H54 (cell line): Measurements from ENCODE around the gene YPEL4.

Experiments used
- DNase-seq: peaks from one replicate; pipeline ENCODE4 v3.0.0; 2011; ENCODE audit warnings: low spot score, mixed read lengths; ENCODE audit not compliant: insufficient read length
- FAIRE-seq: peaks from 3 replicates; lab custom pipeline; 2011; peaks lifted over from hg19 to GRCh38; lab: Jason Lieb, UNC
- POLR2A ChIP-seq: IDR thresholded peaks from 2 replicates; pipeline ENCODE4 v1.6.1; 2011; ENCODE audit warnings: low read depth, mild to moderate bottlenecking, low read length

The YPEL4 gene

DNA sequence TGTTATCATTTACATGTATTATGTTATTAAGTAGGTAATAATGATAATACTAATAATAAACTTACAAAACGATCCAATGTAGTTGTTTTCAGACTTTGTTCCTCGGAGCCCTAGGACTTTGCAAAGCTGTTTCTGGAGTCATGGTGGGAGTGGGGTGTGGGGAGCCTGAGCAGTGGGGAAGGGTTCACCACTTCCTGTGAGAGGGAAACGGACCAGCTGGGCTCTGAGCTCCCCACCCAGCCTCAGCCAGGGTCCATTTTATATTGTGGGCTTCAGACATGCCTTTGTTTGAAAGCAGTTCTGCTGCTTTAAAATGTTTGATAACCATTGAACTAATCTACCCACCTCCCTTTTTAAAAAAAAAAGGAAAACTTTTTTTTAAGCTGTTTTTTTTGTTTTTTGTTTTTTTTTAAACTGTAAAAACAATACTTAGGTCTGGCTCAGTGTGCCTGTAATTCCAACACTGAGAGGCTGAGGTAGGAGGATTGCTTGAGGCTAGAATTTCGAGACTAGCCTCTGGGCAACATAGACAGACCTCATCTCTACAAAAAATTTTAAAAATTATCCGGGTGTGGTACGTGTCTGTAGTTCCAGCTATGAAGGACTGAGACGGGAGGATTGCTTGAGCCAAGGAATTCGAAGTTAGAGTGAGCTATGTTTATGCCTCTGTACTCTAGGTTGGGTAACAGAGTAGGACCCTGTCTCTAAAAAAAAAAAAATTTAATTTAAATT is 45.2 kb downstream of the YPEL4 start:
- TF ChIP-seq POLR2A = no peak
- DNase-seq (no peak), FAIRE-seq (no peak)

GRCh38 chr11:57601297-57601696 is 48.4 kb downstream of the YPEL4 start:
- FAIRE-seq (no peak), DNase-seq (no peak)
- no peak for TF ChIP-seq POLR2A

DNA sequence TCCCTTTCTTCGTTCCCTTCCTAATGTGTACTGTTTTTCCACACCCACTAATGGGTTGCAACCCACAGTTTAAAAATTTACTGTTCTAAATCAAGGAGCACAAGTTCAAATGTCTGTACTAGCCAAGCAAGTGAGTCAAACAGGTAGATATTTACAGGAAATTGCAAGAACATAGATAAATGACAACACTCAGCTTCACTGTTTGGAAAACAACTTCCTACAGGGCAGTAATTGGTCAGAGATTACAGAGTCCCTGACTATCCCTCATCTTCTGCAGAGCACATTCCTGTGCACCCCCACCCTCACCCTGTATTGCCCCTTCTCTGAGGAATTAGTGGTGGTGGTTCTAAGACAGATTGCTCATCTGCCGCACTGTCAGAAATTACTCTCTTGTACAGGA is 50.3 kb downstream of the YPEL4 start:
- no peak for TF ChIP-seq POLR2A
- FAIRE-seq (no peak), DNase-seq (no peak)

DNA sequence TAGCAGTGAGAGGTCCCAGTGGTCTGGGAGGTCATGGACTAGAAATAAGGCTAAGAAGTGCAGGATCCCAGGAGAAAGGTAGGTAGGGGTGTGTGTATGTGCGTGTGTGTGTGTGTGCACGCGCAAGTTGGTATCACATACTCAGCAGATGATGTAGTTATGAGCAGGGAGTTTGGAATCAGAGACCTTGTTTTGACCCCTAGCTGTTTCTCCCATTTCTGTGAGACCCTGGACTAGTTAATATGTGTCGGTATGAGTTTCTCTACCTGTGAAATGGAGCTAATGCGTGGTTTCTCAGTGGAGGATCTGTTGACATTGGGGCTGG is 50.9 kb downstream of the YPEL4 start:
- FAIRE-seq = no peak
- no peak for TF ChIP-seq POLR2A
- DNase-seq = no peak

GRCh38 chr11:57597916-57598830 is 51.5 kb downstream of the YPEL4 start:
- FAIRE-seq = no peak

DNA sequence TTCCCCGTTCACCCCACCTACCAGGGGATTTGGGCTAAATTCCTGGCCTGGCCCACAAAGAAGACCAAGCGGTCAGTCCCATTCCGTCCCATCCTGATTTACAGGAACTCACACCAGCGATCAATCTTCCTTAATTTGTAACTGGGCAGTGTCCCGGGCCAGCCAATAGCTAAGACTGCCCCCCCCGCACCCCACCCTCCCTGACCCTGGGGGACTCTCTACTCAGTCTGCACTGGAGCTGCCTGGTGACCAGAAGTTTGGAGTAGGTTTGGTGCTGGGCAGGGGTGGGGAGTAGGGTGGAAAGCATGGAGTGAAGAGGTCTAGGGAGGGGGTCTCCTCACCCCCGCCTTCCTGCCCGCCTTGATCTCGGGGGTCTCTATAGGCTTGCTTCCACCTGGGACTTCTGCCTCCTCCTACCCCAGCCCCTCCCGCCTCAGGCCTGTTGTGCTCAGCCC is 52.2 kb downstream of the YPEL4 start, which contains the start of gene SERPING1:
SERPING1 (plus strand) TSS at position 225 of the 455 bp plus-strand sequence. CDS start 586 bp downstream, outside the sequence.
- DNase-seq = no peak
- no peak for TF ChIP-seq POLR2A
- no peak for FAIRE-seq

More at GRCh38 chr11:57597916-57598830, 51.5 kb downstream of the YPEL4 start:
- DNase-seq = peak; percentile 74
- no peak for TF ChIP-seq POLR2A

DNA sequence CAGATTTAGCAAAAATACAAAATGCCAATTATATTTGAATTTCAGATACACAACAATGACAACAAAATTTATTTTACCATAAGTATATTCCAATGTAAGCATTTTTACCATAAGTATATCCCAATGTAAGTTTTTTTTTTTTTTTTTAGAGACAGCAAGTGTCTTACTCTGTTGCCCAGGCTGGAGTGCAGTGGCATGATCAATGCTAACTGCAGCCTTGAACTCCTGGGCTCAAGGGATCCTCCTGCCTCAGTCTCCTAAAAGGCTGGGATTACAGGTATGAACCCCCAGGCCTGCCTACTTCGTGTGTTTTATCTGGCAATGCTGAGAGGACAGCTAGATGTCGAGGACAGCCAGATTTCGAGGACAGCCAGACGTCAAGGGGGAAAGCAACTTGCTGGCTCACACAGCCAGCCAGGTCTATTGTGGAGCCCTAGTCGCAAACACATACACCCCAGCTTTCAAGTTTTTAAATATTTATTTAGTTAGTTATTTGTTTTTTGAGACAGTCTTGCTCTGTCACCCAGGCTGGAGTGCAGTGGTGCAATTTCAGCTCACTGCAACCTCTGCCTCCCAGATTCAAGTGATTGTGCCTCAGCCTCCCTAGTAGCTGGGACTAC is 53.3 kb downstream of the YPEL4 start:
- FAIRE-seq = no peak
- no peak for TF ChIP-seq POLR2A
- no peak for DNase-seq
